ENCODE measurements around the gene MTAP. TPM values are rescaled to one million over a fixed set of nuclear protein-coding genes. Genes with fewer than 3 reads are reported as not detected.

MTAP gene
- total RNA-seq, 2 experiments from 2014 or later: 59.6 to 77.0 TPM

DNA sequence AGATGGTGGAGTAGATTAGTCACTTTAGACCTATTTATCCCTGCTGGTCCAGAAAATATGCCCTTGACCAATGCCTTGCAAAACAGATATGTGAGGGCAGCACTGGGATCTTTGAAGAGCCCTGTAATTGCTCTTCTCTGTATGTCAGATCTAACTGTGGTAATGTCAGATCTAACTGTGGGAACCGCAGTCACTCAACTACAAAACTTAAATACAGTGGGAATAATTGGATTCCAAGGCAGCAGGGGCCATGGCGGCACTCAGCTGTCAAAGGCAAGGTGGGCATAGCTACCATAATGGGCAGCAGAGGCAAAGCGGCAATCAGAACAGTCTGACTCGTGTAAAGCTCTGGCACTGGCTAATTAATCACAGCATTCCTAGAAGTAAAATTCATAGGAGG lies 46.2 kb downstream of the MTAP start:
- no peak overlapping the region for H3K27ac Mint-ChIP-seq
- ChIA-PET CTCF (interaction anchor here (0.7 to 1.1 kb wide), 2 partner anchors 15 to 124 kb away, joined by 3 read pairs; no protein-coding TSS in a partner anchor), POLR2A (no interaction called here)
- H3K9me3 Mint-ChIP-seq (ENCODE audit: low read depth): peaks cover 26% of the 10 kb centered on the region
- no peaks in the 10 kb centered on the region for H3K27me3 Mint-ChIP-seq
- ATAC-seq (no peak), DNase-seq (no peak)
- peaks cover 78% of the 10 kb centered on the region for H3K36me3 Mint-ChIP-seq (ENCODE audit: low read depth)
- peaks cover 14% of the 10 kb centered on the region for H3K4me1 Mint-ChIP-seq
- no peak overlapping the region for H3K4me3 Mint-ChIP-seq
- intact Hi-C loops (cut with DNase I, micrococcal nuclease): no loop called here

- Mint-ChIP-seq H3K27me3 (no peaks in the 10 kb centered on the region), H3K27ac (no peak overlapping the region), H3K4me1 (peaks cover 14% of the 10 kb centered on the region), H3K4me3 (no peak overlapping the region), H3K9me3 (ENCODE audit: low read depth) (peaks cover 6% of the 10 kb centered on the region), H3K36me3 (ENCODE audit: low read depth) (peaks cover 75% of the 10 kb centered on the region)
- DNase-seq (no peak), ATAC-seq (peak; percentile 78)
- intact Hi-C loops (cut with DNase I, micrococcal nuclease): loop anchor here in 1 of 2 experiments (2.0 kb wide), 1 partner anchor 20 kb away; no protein-coding TSS in a partner anchor
- POLR2A ChIA-PET: no interaction called here
- CTCF ChIA-PET: no interaction called here
These were observed 50.3 kb downstream of the MTAP start for GRCh38 chr9:21852754-21853153.

DNA sequence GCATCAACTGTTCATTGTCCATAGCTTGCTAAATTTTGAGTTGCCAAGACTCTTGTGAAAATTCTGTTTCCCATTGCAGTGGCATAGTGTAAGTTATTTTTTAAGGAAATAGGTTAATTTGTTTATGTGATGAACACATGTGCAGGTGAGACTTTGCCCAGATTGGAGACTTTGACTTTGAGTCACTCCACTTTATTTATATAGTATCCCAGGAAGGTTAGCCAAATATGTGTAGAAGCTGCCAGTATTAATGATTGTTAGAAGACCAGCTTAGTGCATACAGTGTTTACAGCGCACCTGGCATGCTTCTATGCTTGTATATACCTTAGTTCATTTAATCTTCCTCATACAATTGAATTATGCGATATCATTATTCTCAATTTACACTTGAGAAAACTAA lies 51.0 kb downstream of the MTAP start:
- H3K4me1 Mint-ChIP-seq: peaks cover 14% of the 10 kb centered on the region
- intact Hi-C loops (cut with DNase I, micrococcal nuclease): loop anchor here in 1 of 2 experiments (2.0 kb wide), 1 partner anchor 21 kb away; no protein-coding TSS in a partner anchor
- ATAC-seq (no peak), DNase-seq (no peak)
- peaks cover under 1% of the 10 kb centered on the region for H3K9me3 Mint-ChIP-seq (ENCODE audit: low read depth)
- H3K27me3 Mint-ChIP-seq: no peaks in the 10 kb centered on the region
- ChIA-PET POLR2A (no interaction called here), CTCF (interaction anchor here (0.9 to 1.0 kb wide), 2 partner anchors 10 to 36 kb away, joined by 3 read pairs; no protein-coding TSS in a partner anchor)
- peaks cover 75% of the 10 kb centered on the region for H3K36me3 Mint-ChIP-seq (ENCODE audit: low read depth)
- H3K4me3 Mint-ChIP-seq: no peak overlapping the region
- no peak overlapping the region for H3K27ac Mint-ChIP-seq

DNA sequence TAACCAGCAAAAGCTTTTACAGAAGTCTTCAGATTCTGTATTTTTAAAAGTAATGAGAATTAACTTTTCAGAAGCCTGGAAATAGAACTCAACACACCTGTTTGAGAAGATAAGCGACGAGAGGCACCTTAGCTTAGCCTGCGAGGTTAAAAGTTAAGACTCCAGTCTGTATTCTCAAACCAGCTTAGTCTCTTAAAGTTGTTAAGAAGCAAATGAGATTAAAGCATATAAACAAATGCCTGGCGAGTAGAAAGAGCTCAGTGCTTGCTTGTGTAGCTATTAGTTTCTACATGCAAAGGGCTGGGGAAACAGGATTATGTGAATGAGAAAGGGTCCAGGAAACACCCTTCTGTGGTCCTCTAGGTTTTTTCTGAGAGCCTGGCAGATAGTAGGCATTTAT lies 51.7 kb downstream of the MTAP start:
- Mint-ChIP-seq H3K36me3 (ENCODE audit: low read depth) (peaks cover 75% of the 10 kb centered on the region), H3K27me3 (no peaks in the 10 kb centered on the region), H3K4me1 (peaks cover 14% of the 10 kb centered on the region), H3K9me3 (ENCODE audit: low read depth) (no peaks in the 10 kb centered on the region), H3K4me3 (no peak overlapping the region), H3K27ac (no peak overlapping the region)
- intact Hi-C loops (cut with DNase I, micrococcal nuclease): no loop called here
- no peak for ATAC-seq
- DNase-seq: no peak
- POLR2A ChIA-PET: no interaction called here
- CTCF ChIA-PET: interaction anchor here (0.9 to 1.0 kb wide), 2 partner anchors 11 to 37 kb away, joined by 3 read pairs; no protein-coding TSS in a partner anchor

DNA sequence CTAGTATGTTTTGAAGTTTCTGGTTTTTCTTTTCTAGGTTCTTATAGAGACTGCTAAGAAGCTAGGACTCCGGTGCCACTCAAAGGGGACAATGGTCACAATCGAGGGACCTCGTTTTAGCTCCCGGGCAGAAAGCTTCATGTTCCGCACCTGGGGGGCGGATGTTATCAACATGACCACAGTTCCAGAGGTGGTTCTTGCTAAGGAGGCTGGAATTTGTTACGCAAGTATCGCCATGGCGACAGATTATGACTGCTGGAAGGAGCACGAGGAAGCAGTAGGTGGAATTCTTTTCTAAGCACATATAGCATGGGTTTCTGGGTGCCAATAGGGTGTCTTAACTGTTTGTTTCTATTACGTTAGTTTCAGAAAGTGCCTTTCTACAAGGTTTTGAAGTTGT lies 52.2 kb downstream of the MTAP start:
- H3K27me3 Mint-ChIP-seq: no peaks in the 10 kb centered on the region
- ChIA-PET CTCF (no interaction called here), POLR2A (no interaction called here)
- peaks cover 80% of the 10 kb centered on the region for H3K36me3 Mint-ChIP-seq (ENCODE audit: low read depth)
- no peak for ATAC-seq
- intact Hi-C loops (cut with DNase I, micrococcal nuclease): no loop called here
- H3K4me1 Mint-ChIP-seq: peaks cover 14% of the 10 kb centered on the region
- no peak overlapping the region for H3K4me3 Mint-ChIP-seq
- H3K9me3 Mint-ChIP-seq (ENCODE audit: low read depth): no peaks in the 10 kb centered on the region
- H3K27ac Mint-ChIP-seq: no peak overlapping the region
- no peak for DNase-seq

- POLR2A ChIA-PET: interaction anchor here (0.7 kb wide), 1 partner anchor 249 kb away, joined by 3 read pairs; no protein-coding TSS in a partner anchor
- H3K4me3 Mint-ChIP-seq: no peak overlapping the region
- no peak for DNase-seq
These were observed 54.1 kb downstream of the MTAP start for GRCh38 chr9:21856301-21857094.

DNA sequence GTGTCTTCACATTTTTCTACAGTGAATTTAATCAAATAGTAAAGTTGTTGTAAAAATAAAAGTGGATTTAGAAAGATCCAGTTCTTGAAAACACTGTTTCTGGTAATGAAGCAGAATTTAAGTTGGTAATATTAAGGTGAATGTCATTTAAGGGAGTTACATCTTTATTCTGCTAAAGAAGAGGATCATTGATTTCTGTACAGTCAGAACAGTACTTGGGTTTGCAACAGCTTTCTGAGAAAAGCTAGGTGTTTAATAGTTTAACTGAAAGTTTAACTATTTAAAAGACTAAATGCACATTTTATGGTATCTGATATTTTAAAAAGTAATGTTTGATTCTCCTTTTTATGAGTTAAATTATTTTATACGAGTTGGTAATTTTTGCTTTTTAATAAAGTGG lies 60.4 kb downstream of the MTAP start:
- Mint-ChIP-seq H3K36me3 (ENCODE audit: low read depth) (peaks cover 75% of the 10 kb centered on the region), H3K4me3 (no peak overlapping the region), H3K4me1 (peaks cover 5% of the 10 kb centered on the region), H3K27ac (no peak overlapping the region), H3K9me3 (ENCODE audit: low read depth) (no peaks in the 10 kb centered on the region), H3K27me3 (no peaks in the 10 kb centered on the region)
- ATAC-seq (no peak), DNase-seq (no peak)
- intact Hi-C loops (cut with DNase I, micrococcal nuclease): loop anchor here in 1 of 2 experiments (10.0 kb wide), 1 partner anchor 92 kb away; no protein-coding TSS in a partner anchor
- ChIA-PET POLR2A (no interaction called here), CTCF (interaction anchor here (0.9 kb wide), 1 partner anchor 14 kb away, joined by 3 read pairs; no protein-coding TSS in a partner anchor)

More at GRCh38 chr9:21856301-21857094, 54.1 kb downstream of the MTAP start:
- no peak for ATAC-seq
- peaks cover 78% of the 10 kb centered on the region for H3K36me3 Mint-ChIP-seq (ENCODE audit: low read depth)
- H3K27me3 Mint-ChIP-seq: no peaks in the 10 kb centered on the region
- CTCF ChIA-PET: interaction anchor here (0.6 kb wide), 2 partner anchors 50 to 152 kb away, joined by 3 to 4 read pairs; no protein-coding TSS in a partner anchor
- H3K27ac Mint-ChIP-seq: no peak overlapping the region
- no peaks in the 10 kb centered on the region for H3K9me3 Mint-ChIP-seq (ENCODE audit: low read depth)
- H3K4me1 Mint-ChIP-seq: peaks cover 11% of the 10 kb centered on the region
- intact Hi-C loops (cut with DNase I, micrococcal nuclease): no loop called here

DNA sequence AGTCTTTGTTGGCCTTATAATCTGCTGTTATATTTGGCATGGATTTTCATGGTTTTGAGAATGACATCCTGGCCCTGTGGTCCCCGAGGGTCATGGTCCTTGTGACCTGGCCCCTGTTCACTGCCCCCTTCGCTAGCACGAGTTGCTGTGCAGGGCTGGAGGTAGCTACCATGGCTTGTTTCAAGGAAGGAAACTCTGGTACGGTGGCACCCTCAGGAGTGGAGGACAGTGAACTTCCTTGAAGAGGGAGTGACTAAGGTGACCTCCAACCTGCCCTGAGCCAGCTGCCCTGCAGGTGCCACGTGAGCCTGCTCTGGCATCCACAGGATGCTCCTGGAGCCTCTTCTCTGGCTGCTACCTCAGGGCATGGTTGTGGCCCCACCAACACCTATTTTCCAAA lies 62.1 kb downstream of the MTAP start:
- intact Hi-C loops (cut with DNase I, micrococcal nuclease): loop anchor here in 1 of 2 experiments (10.0 kb wide), 1 partner anchor 90 kb away; no protein-coding TSS in a partner anchor
- Mint-ChIP-seq H3K36me3 (ENCODE audit: low read depth) (peaks cover 59% of the 10 kb centered on the region), H3K9me3 (ENCODE audit: low read depth) (no peaks in the 10 kb centered on the region), H3K4me3 (no peak overlapping the region), H3K27ac (no peak overlapping the region), H3K4me1 (peaks cover 5% of the 10 kb centered on the region), H3K27me3 (no peaks in the 10 kb centered on the region)
- no peak for DNase-seq
- no peak for ATAC-seq
- ChIA-PET CTCF (no interaction called here), POLR2A (no interaction called here)

DNA sequence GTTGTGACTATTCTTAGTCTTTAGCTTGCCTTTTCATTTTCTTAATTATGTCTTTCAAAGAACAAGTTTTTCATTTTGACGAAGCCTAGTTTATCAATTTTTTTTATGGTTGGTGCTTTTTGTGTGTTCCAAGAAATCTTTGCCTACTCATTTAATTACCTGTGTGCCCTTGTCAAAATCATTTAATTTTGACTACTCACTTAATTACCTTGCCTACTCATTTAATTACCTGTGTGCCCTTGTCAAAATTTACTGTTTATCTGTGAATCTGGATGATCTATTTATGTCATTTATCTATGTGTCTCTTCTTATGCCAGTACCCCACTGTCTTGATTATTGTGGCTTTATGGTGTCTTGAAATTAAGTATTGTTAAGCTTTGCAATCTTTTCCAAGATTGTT lies 63.9 kb downstream of the MTAP start:
- Mint-ChIP-seq H3K27ac (no peak overlapping the region), H3K4me3 (no peak overlapping the region), H3K9me3 (ENCODE audit: low read depth) (peaks cover 1% of the 10 kb centered on the region), H3K4me1 (peaks cover 5% of the 10 kb centered on the region), H3K36me3 (ENCODE audit: low read depth) (peaks cover 48% of the 10 kb centered on the region), H3K27me3 (no peaks in the 10 kb centered on the region)
- ATAC-seq: peak; percentile 16
- ChIA-PET POLR2A (no interaction called here), CTCF (interaction anchor here (0.7 to 1.8 kb wide), 2 partner anchors 19 to 53 kb away, joined by 3 to 6 read pairs; no protein-coding TSS in a partner anchor)
- intact Hi-C loops (cut with DNase I, micrococcal nuclease): loop anchor here in 1 of 2 experiments (10.0 kb wide), 1 partner anchor 88 kb away; no protein-coding TSS in a partner anchor
- DNase-seq: no peak

DNA sequence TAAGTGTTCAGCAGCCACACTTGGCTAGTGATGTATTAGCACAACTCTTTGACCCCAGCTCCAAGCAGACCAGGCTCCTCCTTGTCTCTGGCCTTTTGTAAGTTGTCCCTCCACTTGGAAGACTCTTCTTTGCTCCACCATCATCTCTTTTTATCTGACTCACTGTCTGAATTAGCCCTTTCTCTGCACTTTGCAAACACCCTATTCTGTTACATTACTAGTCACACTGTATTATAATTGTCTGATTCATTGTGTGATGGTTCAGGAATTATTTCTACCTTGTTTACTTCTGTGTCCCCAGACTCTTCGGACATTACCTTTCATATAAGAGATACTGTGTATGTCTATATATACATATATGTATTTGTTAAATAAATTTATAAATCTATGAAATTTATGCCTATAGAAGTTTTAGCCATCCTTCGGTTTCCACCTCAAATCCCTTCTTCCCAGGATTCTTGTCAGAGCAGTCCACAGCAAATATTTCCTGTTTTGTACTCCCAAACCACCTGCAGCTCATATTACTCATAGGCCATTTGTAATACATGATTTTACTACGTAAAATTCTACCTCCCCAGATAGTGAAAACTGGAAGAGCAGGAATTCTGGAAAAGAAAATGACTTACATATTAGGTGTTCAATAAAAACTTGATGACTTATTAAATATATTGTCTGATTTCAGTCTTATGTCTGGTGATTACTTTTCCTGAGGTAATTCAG lies 69.0 kb downstream of the MTAP start:
- intact Hi-C loops (cut with DNase I, micrococcal nuclease): no loop called here
- CTCF ChIA-PET: interaction anchor here (0.7 kb wide), 1 partner anchor 62 kb away, joined by 3 read pairs; no protein-coding TSS in a partner anchor
- no peak overlapping the region for H3K27ac Mint-ChIP-seq
- peaks cover 54% of the 10 kb centered on the region for H3K36me3 Mint-ChIP-seq (ENCODE audit: low read depth)
- H3K9me3 Mint-ChIP-seq (ENCODE audit: low read depth): peaks cover 17% of the 10 kb centered on the region
- H3K4me3 Mint-ChIP-seq: no peak overlapping the region
- DNase-seq (no peak), ATAC-seq (no peak)
- H3K27me3 Mint-ChIP-seq: no peaks in the 10 kb centered on the region
- POLR2A ChIA-PET: no interaction called here
- peaks cover 2% of the 10 kb centered on the region for H3K4me1 Mint-ChIP-seq

- H3K9me3 Mint-ChIP-seq (ENCODE audit: low read depth): peaks cover 27% of the 10 kb centered on the region
- ATAC-seq (no peak), DNase-seq (no peak)
- H3K4me1 Mint-ChIP-seq: peaks cover 2% of the 10 kb centered on the region
- H3K4me3 Mint-ChIP-seq: no peak overlapping the region
- ChIA-PET CTCF (no interaction called here), POLR2A (no interaction called here)
- intact Hi-C loops (cut with DNase I, micrococcal nuclease): no loop called here
- no peak overlapping the region for H3K27ac Mint-ChIP-seq
- H3K36me3 Mint-ChIP-seq (ENCODE audit: low read depth): peaks cover 58% of the 10 kb centered on the region
- H3K27me3 Mint-ChIP-seq: no peaks in the 10 kb centered on the region
These were observed 70.3 kb downstream of the MTAP start for GRCh38 chr9:21872696-21873095.

All from activated CD4-positive, alpha-beta T cell treated with anti-CD3 and anti-CD28 coated beads for 36 hours (primary cell).